K562 (cell line): ENCODE results near the gene IDUA. TPM values are rescaled to one million over a fixed set of nuclear protein-coding genes. Genes with fewer than 3 reads are reported as not detected.

Source experiments
- C11orf30 ChIP-seq: fragments of 450-650 bp; IDR thresholded peaks from 2 replicates; pipeline ENCODE4 v1.6.1; 2016; ENCODE audit warnings: low read depth, mild to moderate bottlenecking
- CEBPB ChIP-seq: fragments of 450-650 bp; IDR thresholded peaks from 2 replicates; pipeline ENCODE4 v1.6.1; 2016; ENCODE audit warnings: missing genetic modification characterization, missing compliant biosample characterization
- CREB1 ChIP-seq, 2 experiments: sonication (generic) in 1 of 2; formaldehyde crosslinking in 1 of 2; IDR thresholded peaks; 2 replicates each; pipeline versions ENCODE4 v1.6.1 to v1.8.0; 2012 to 2022; ENCODE audit warnings: inconsistent platforms in 1 of 2, mild to moderate bottlenecking in 1 of 2, missing genetic modification reagents in 1 of 2, moderate library complexity in 1 of 2
- CTCF ChIP-seq, 3 experiments: IDR thresholded peaks in 2 of 3; conservative IDR thresholded peaks in 1 of 3; 2 replicates each; pipeline ENCODE4 v1.5.1; 2011 to 2012; ENCODE audit warnings: low read length in 3 of 3, mild to moderate bottlenecking in 3 of 3, control low read depth in 2 of 3, improper control_type of control experiment in 1 of 3, inconsistent platforms in 1 of 3, low read depth in 1 of 3, mixed read lengths in 1 of 3, moderate library complexity in 1 of 3; ENCODE audit not compliant: insufficient read depth in 2 of 3
- FOXP1 ChIP-seq: sonication (generic); formaldehyde crosslinking; IDR thresholded peaks from 2 replicates; pipeline ENCODE4 v1.8.0; 2022; ENCODE audit warnings: mild to moderate bottlenecking, missing genetic modification reagents
- FUS ChIP-seq: fragments of 200-400 bp; formaldehyde crosslinking; optimal IDR thresholded peaks from 2 replicates; pipeline ENCODE3; 2017; ENCODE audit warnings: low read depth, low read length
- LCOR ChIP-seq: sonication (generic); formaldehyde crosslinking; IDR thresholded peaks from 2 replicates; pipeline ENCODE4 v1.8.0; 2022; ENCODE audit warnings: mild to moderate bottlenecking, missing genetic modification reagents
- RCOR1 ChIP-seq, 2 experiments: IDR thresholded peaks; 2 replicates each; pipeline ENCODE4 v1.6.1; 2012; ENCODE audit warnings: low read depth in 2 of 2, low read length in 2 of 2, borderline replicate concordance in 1 of 2, improper control_type of control experiment in 1 of 2
- RUNX1 ChIP-seq: sonication (generic); IDR thresholded peaks from 2 replicates; pipeline ENCODE4 v1.6.1; 2016; ENCODE audit warnings: antibody characterized with exemption, low read depth
- SMARCB1 ChIP-seq: IDR thresholded peaks from 2 replicates; pipeline ENCODE4 v1.6.1; 2011; ENCODE audit warnings: improper control_type of control experiment, low read depth; ENCODE audit not compliant: insufficient read length
- SMARCC2 ChIP-seq: fragments of 450-650 bp; IDR thresholded peaks from 2 replicates; pipeline ENCODE4 v1.6.1; 2017; ENCODE audit warnings: antibody characterized with exemption, moderate library complexity, mild to moderate bottlenecking, low read depth
- SP1 ChIP-seq: sonication (generic); formaldehyde crosslinking; IDR thresholded peaks from 2 replicates; pipeline ENCODE4 v1.8.1; 2022; ENCODE audit warnings: mild to moderate bottlenecking, missing genetic modification reagents
- TAF1 ChIP-seq: IDR thresholded peaks from 2 replicates; pipeline ENCODE4 v1.6.1; 2011; ENCODE audit warnings: mild to moderate bottlenecking, low read length, moderate library complexity; ENCODE audit not compliant: insufficient read depth, control insufficient read depth, severe bottlenecking; ENCODE audit errors: extremely low read depth
- ZBTB49 ChIP-seq: sonication (generic); formaldehyde crosslinking; IDR thresholded peaks from 2 replicates; pipeline ENCODE4 v1.8.0; 2022; ENCODE audit warnings: missing genetic modification reagents, mild to moderate bottlenecking, borderline replicate concordance
- ZNF124 ChIP-seq: sonication (generic); formaldehyde crosslinking; IDR thresholded peaks from 2 replicates; pipeline ENCODE4 v1.8.1; 2022; ENCODE audit warnings: missing genetic modification reagents
- ZNF24 ChIP-seq: fragments of 450-650 bp; IDR thresholded peaks from 2 replicates; pipeline ENCODE4 v1.6.1; 2016
- ZNF384 ChIP-seq: IDR thresholded peaks from 2 replicates; pipeline ENCODE4 v1.6.1; 2012; ENCODE audit warnings: low read depth, low read length, improper control_type of control experiment
- ZNF589 ChIP-seq: fragments of 200-800 bp; sonication (Bioruptor generic); IDR thresholded peaks from 2 replicates; pipeline ENCODE4 v1.6.1; 2016; ENCODE audit warnings: low read depth, missing genetic modification characterization, missing compliant biosample characterization
- ZNF717 ChIP-seq: fragments of 250-450 bp; sonication (Bioruptor Pico); IDR thresholded peaks from 2 replicates; pipeline ENCODE4 v1.5.0; 2021
- polyA plus RNA-seq, 8 experiments: library from polyadenylated mRNA; depleted of rRNA in 4 of 8; stranded (reverse) in 5 of 8; unstranded in 3 of 8; fragments of >200 nt; fragmentation: Nextera tagmentation in 2 of 8; fragmentation: Illumina TruSeq in 1 of 8; extraction: Ambion mirVana in 2 of 8; extraction: Trizol in 1 of 8; gene quantifications; 2 replicates each; pipeline versions ENCODE4 v1.2.1 to v1.2.3, GENCODE V29; 2011 to 2014; ENCODE audit warnings: inconsistent platforms in 1 of 8, missing spikeins in 1 of 8
- total RNA-seq, 7 experiments: library from RNA; depleted of rRNA in 6 of 7; stranded (reverse); fragments of >200 nt in 6 of 7; fragmentation: Illumina TruSeq in 2 of 7; extraction: Trizol in 2 of 7; gene quantifications; 2 replicates each; pipeline versions ENCODE4 v1.2.1 to v1.2.3, GENCODE V29; 2011 to 2021; ENCODE audit warnings: low replicate concordance in 1 of 7

IDUA gene
- total and polyA plus RNA-seq, 9 of the 15 experiments (the other 6 are each of a cell fraction or from before 2014, with no cell fraction given): 0.04 to 16.1 (median 1.2) TPM

GRCh38 chr4:1043651-1044468, 57.0 kb downstream of the IDUA start (continued):
- peak; percentile 28; the same call in 1 of the 2 replicates for TF ChIP-seq RUNX1
- TF ChIP-seq CEBPB (tag): peak; percentile 99
- peak in 1 of 2 experiments; percentile 94; a peak in 2 of 4 replicates for TF ChIP-seq RCOR1 (IDR thresholded peaks at IDR 0.05; ENCODE audit: borderline replicate concordance in 1 of 2, low read depth in 2 of 2, low read length in 2 of 2)
- TF ChIP-seq FOXP1 (CRISPR knock-in tag): peak; percentile 94; the same call in 1 of the 2 replicates
- TF ChIP-seq SMARCB1: no peak
- TF ChIP-seq ZNF24: 0 out of 2 replicates have a peak, but pooled peaks have one; percentile 46
- TF ChIP-seq ZBTB49 (CRISPR knock-in tag): peak; percentile 93; the same call in 1 of the 2 replicates
- no peak for TF ChIP-seq ZNF384
- TF ChIP-seq FUS: no peak
- TF ChIP-seq SMARCC2: peak; percentile 99
- peak in 1 of 3 experiments; percentile 0; a peak in 1 of 6 replicates for TF ChIP-seq CTCF (IDR thresholded peaks at IDR 0.05 in 2 of 3, conservative IDR thresholded peaks at IDR 0.05 in 1 of 3; ENCODE audit: insufficient read depth in 2 of 3, low read depth in 1 of 3, low read length in 3 of 3)
- peak; percentile 98 for TF ChIP-seq C11orf30
- no peak for TF ChIP-seq ZNF717 (CRISPR knock-in tag)
- peak; percentile 93 for TF ChIP-seq LCOR (CRISPR knock-in tag)
- 0 out of 2 replicates have a peak, but pooled peaks have one; percentile 37 for TF ChIP-seq SP1 (CRISPR knock-in tag)
- TF ChIP-seq ZNF589 (CRISPR knock-in tag): 0 out of 2 replicates have a peak, but pooled peaks have one; percentile 33
- TF ChIP-seq TAF1: peak; percentile 71
- peak; percentile 61; the same call in 1 of the 2 replicates for TF ChIP-seq CREB1 (IDR thresholded peaks at IDR 0.05)
- TF ChIP-seq CREB1 (CRISPR knock-in tag; IDR thresholded peaks at IDR 0.05): peak; percentile 78
- no peak for TF ChIP-seq ZNF124 (CRISPR knock-in tag)
